Measurements from ENCODE around the gene CDHR5. TPM values are rescaled to one million over a fixed set of nuclear protein-coding genes. Genes with fewer than 3 reads are reported as not detected.

CDHR5 gene
- total and polyA plus RNA-seq, 2 of the 4 experiments (the other 2 are of a cell fraction) = not detected

DNA sequence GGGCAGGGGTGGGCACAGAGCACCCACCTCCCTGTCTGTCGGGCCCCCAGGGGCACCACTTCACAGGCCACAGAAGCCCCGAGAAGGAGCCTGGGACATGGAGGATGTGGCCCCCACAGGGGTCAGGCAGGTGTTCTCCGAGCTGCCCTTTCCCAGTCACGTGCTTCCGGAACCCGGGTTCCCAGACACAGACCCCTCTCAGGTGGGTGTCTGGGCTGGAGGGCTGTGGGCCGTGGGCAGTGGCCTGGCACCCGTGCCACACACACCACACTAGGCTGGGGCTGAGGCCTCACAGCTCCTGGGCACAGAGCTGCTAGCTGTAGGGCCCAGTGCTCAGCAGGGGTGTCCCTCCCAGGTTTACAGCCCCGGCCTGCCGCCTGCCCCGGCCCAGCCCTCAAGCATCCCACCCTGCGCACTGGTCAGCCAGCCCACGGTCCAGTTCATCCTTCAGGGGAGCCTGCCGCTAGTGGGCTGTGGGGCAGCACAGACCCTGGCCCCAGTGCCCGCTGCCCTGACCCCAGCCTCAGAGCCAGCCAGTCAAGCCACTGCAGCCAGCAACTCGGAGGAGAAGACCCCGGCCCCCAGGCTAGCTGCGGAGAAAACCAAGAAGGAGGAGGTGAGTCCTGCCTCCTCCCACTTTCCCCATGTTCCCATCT lies 14.5 kb downstream of the CDHR5 start:
- Histone ChIP-seq H2AK9ac (replicated peaks; ENCODE audit: low read depth, low read length, poor library complexity) (no peak overlapping the region), H2BK20ac (ENCODE audit: low read depth, low read length) (no peak overlapping the region), H3K56ac (ENCODE audit: extremely low read depth, insufficient read depth, low read length) (no peak overlapping the region), H3K36me3 (ENCODE audit: control insufficient read depth, insufficient read depth, low read length) (peaks cover 79% of the 10 kb centered on the region), H3K9me3 (ENCODE audit: control insufficient read depth, insufficient read depth, low read length) (no peaks in the 10 kb centered on the region), H3K18ac (ENCODE audit: low read depth, low read length) (no peak overlapping the region), H2BK15ac (ENCODE audit: low read depth, low read length) (no peak overlapping the region), H3K4ac (ENCODE audit: low read depth, low read length) (no peak overlapping the region), H4K91ac (ENCODE audit: insufficient read depth, low read depth, low read length) (no peak overlapping the region), H4K8ac (ENCODE audit: low read depth in 2 of 2, low read length in 2 of 2) (no peak overlapping the region), H3K4me2 (ENCODE audit: low read depth, low read length) (no peak overlapping the region), H3K27ac (ENCODE audit: insufficient read depth, low read length) (no peak overlapping the region), H2AK5ac (ENCODE audit: low read depth, low read length) (no peak overlapping the region), H3K14ac (replicated peaks; ENCODE audit: low read depth, low read length) (no peak overlapping the region), H2BK120ac (ENCODE audit: low read depth, low read length) (no peak overlapping the region), H2BK5ac (ENCODE audit: low read depth, low read length, poor library complexity, severe bottlenecking) (no peak overlapping the region), H3K4me1 (ENCODE audit: control insufficient read depth, insufficient read depth, low read length) (peaks cover 3% of the 10 kb centered on the region; the same call in 1 of the 2 replicates), H3K9me1 (ENCODE audit: insufficient read depth, low read length) (no peaks in the 10 kb centered on the region), H4K5ac (ENCODE audit: low read depth, low read length) (no peak overlapping the region), H2AFZ (replicated peaks; ENCODE audit: low read length, poor library complexity) (no peak overlapping the region), H3K27me3 (ENCODE audit: control insufficient read depth, insufficient read depth, low read length) (no peaks in the 10 kb centered on the region), H4K20me1 (ENCODE audit: insufficient read depth, low read length) (peaks cover 37% of the 10 kb centered on the region), H3K4me3 (ENCODE audit: insufficient read depth, low read depth, low read length) (no peak overlapping the region), H3K79me1 (ENCODE audit: low read depth in 1 of 2, low read length in 2 of 2) (peaks cover 0 to 21% of the 10 kb centered on the region in 2 experiments), H3K9ac (ENCODE audit: low read depth, low read length) (no peak overlapping the region), H3K23ac (ENCODE audit: low read depth, low read length) (no peak overlapping the region)
- dilution Hi-C loops (cut with HindIII; ENCODE audit: low sequenced_read_pairs, unreplicated experiment) = no loop called here
- POLR2A ChIA-PET (ENCODE audit: unreplicated experiment) = no interaction called here
- DNase-seq (no peak), ATAC-seq (ENCODE audit: low read depth) (no peak)
- TF ChIP-seq CEBPB (IDR thresholded peaks at IDR 0.05; ENCODE audit: low read depth, low read length) = no peak
- no peak for TF ChIP-seq POLR2A (IDR thresholded peaks at IDR 0.05; ENCODE audit: low read depth, low read length)
- TF ChIP-seq SMC3 (IDR thresholded peaks at IDR 0.05; ENCODE audit: low read depth, low read length) = no peak
- no peak for TF ChIP-seq MAZ (IDR thresholded peaks at IDR 0.05; ENCODE audit: borderline replicate concordance, low read depth, low read length)
- TF ChIP-seq USF2 (IDR thresholded peaks at IDR 0.05; ENCODE audit: low read depth, low read length) = no peak
- TF ChIP-seq CHD1 (IDR thresholded peaks at IDR 0.05; ENCODE audit: low read depth, low read length) = no peak
- TF ChIP-seq, protein P1, sequence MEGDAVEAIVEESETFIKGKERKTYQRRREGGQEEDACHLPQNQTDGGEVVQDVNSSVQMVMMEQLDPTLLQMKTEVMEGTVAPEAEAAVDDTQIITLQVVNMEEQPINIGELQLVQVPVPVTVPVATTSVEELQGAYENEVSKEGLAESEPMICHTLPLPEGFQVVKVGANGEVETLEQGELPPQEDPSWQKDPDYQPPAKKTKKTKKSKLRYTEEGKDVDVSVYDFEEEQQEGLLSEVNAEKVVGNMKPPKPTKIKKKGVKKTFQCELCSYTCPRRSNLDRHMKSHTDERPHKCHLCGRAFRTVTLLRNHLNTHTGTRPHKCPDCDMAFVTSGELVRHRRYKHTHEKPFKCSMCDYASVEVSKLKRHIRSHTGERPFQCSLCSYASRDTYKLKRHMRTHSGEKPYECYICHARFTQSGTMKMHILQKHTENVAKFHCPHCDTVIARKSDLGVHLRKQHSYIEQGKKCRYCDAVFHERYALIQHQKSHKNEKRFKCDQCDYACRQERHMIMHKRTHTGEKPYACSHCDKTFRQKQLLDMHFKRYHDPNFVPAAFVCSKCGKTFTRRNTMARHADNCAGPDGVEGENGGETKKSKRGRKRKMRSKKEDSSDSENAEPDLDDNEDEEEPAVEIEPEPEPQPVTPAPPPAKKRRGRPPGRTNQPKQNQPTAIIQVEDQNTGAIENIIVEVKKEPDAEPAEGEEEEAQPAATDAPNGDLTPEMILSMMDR (conservative IDR thresholded peaks at IDR 0.05; ENCODE audit: low read depth, low read length) = no peak
- no peak for TF ChIP-seq MXI1 (IDR thresholded peaks at IDR 0.05; ENCODE audit: borderline replicate concordance, low read depth, low read length)
- no peak for TF ChIP-seq NFE2L2 (IDR thresholded peaks at IDR 0.05; ENCODE audit: low read depth, low read length)
- TF ChIP-seq BHLHE40 (IDR thresholded peaks at IDR 0.05; ENCODE audit: low read depth, low read length) = no peak
- no peak for TF ChIP-seq RAD21 (IDR thresholded peaks at IDR 0.05; ENCODE audit: low read length)
- no peak for TF ChIP-seq MAFK (IDR thresholded peaks at IDR 0.05; ENCODE audit: low read depth, low read length)
- TF ChIP-seq RCOR1 (IDR thresholded peaks at IDR 0.05; ENCODE audit: insufficient replicate concordance, low read length) = no peak
- TF ChIP-seq, protein P2, sequence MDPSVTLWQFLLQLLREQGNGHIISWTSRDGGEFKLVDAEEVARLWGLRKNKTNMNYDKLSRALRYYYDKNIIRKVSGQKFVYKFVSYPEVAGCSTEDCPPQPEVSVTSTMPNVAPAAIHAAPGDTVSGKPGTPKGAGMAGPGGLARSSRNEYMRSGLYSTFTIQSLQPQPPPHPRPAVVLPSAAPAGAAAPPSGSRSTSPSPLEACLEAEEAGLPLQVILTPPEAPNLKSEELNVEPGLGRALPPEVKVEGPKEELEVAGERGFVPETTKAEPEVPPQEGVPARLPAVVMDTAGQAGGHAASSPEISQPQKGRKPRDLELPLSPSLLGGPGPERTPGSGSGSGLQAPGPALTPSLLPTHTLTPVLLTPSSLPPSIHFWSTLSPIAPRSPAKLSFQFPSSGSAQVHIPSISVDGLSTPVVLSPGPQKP (IDR thresholded peaks at IDR 0.05; ENCODE audit: borderline replicate concordance, low read depth, low read length) = no peak
- in situ Hi-C loops (cut with MboI; ENCODE audit: low sequenced_read_pairs) = no loop called here
- intact Hi-C loops (cut with micrococcal nuclease) = no loop called here
- no TSS peak for BruUV-seq (replicated peaks)
- WGBS, 2 experiments (ENCODE audit: extremely low coverage in 2 of 2, insufficient read length in 1 of 2) = no CpG with 5 or more reads among the region's 18 CpGs
- CTCF ChIA-PET = no interaction called here

All from IMR-90 (cell line).